HG02610 (cell line): ENCODE results near the gene SH3GL3.

ENCODE experiments used
- ATAC-seq: cut with Tn5 transposase; IDR thresholded peaks from one replicate; pipeline ENCODE4 v1.9.1; 2021; ENCODE audit warnings: mild to moderate bottlenecking, moderate library complexity; ENCODE audit not compliant: unreplicated experiment

Gene SH3GL3

GRCh38 chr15:83610901-83611685 is 164.0 kb downstream of the SH3GL3 start:
- ATAC-seq = no peak

DNA sequence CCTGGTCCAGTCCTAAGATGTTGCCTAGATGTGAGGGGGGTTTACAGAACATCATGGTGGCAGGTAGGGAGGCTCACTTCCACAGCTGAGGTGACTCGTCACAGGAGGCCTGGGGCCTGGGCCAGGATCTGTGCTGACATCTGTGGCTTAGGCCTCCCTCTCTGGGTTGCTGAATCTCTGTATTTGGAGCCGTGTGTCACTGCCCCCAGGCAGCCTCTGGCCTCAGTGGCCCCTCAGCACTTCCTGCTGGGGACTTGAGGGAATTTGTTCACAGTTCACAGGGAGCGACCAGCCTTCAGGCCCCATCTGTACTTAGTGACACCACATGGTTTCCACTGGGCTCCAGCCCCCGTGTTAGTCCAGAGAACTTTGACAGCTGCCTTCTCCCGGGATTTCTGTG is 165.1 kb downstream of the SH3GL3 start:
- no peak for ATAC-seq

GRCh38 chr15:83612898-83613635 is 165.9 kb downstream of the SH3GL3 start:
- ATAC-seq = no peak

DNA sequence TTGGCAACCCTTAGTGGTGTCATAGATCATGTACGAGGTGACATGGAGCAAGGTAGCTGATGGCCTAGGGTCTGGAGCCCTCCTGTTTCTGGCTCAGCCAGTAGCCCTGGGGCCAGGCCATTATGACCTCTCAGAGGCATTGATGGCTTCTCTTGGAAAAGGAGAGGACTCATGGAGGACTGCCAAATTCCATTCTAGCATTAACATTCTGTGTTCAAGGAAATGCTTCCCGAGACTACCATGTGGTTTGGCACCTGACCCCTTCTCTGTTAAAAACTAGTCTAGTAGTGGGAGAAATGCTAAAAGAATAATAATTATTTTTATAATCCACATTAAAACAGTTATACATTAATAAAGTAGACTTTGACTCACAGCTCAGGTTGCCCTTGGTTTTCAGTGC is 166.6 kb downstream of the SH3GL3 start:
- ATAC-seq = no peak

GRCh38 chr15:83616840-83617239 is 169.7 kb downstream of the SH3GL3 start:
- ATAC-seq = no peak

- no peak for ATAC-seq
These were observed 179.1 kb downstream of the SH3GL3 start for GRCh38 chr15:83626171-83626802.

- no peak for ATAC-seq
These were observed 184.4 kb downstream of the SH3GL3 start for GRCh38 chr15:83631534-83631933.

- ATAC-seq = no peak
These were observed 196.1 kb downstream of the SH3GL3 start for GRCh38 chr15:83643201-83643600.

DNA sequence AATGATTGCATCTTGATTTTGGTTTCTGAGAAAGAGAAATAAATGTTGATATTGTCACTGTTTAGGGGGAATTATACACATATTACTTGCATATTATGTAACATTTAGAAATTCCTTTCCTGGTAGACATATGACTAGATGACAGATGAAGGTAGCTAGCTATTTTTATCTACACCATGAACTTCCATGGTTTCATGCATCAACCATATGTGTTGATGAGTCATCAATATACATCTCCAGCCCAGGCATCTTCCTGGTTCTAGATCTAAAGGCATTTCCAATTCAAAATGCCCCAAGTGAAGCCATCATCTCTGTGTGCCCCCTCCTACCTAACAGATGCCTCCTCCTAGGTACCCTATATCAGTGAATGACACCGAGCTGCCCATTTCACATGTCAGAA is 197.3 kb downstream of the SH3GL3 start:
- ATAC-seq = no peak

DNA sequence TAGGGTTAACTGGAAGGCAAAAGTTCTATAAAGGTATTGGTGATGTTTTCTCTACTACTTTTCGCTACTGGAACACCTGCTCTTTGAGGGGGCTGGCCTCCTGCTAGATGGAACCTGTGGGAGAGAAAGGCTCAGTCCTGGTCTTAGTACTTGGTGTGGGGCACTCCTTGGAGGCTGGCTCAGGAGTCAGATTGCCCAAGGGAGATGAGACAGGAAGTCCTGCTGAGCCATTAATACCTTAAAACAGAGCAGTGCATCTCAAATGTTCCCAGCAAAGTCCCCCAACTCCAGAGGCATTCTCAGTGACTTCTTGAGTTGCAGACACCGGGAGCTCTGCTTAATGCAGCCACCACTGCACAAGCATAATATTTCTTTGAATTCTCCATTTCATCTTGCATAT is 203.7 kb downstream of the SH3GL3 start:
- no peak for ATAC-seq

- no peak for ATAC-seq
These were observed 204.4 kb downstream of the SH3GL3 start for GRCh38 chr15:83651541-83651940.

DNA sequence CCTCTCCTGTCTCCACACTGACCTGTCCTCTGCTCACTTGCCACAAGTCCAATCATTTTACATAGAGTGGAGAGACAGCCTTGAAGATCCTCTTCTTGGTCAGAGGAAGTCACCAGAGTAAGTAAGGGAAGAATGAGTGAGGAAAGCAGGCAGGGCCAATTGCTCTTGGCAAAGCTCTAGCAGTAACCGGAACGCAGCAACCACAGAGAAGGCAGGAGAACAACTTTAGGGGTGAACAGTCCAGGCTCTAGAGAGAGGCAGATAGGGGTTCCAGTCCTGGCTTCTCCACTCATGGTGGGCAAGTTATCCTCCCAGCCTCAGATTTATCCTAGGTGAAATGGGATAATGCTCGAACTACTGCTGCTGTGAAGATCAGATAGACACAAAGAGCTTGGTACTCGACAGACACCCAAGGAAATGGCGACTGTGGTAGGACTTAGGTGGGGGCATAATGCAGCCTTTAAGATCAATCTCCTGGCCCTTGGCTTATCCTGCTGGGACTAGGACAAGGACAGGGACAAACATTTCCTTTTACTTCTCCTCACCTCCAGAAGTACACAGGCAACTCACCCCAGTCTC is 205.6 kb downstream of the SH3GL3 start:
- ATAC-seq = no peak

GRCh38 chr15:83653288-83653638 is 206.1 kb downstream of the SH3GL3 start:
- no peak for ATAC-seq

- no peak for ATAC-seq
These were observed 206.7 kb downstream of the SH3GL3 start, which contains the start of gene ADAMTSL3 for GRCh38 chr15:83653639-83654378. Gene ADAMTSL3, plus strand, starts transcription at chr15:83654123. Its CDS starts 1,639 bp downstream, at chr15:83655762.

DNA sequence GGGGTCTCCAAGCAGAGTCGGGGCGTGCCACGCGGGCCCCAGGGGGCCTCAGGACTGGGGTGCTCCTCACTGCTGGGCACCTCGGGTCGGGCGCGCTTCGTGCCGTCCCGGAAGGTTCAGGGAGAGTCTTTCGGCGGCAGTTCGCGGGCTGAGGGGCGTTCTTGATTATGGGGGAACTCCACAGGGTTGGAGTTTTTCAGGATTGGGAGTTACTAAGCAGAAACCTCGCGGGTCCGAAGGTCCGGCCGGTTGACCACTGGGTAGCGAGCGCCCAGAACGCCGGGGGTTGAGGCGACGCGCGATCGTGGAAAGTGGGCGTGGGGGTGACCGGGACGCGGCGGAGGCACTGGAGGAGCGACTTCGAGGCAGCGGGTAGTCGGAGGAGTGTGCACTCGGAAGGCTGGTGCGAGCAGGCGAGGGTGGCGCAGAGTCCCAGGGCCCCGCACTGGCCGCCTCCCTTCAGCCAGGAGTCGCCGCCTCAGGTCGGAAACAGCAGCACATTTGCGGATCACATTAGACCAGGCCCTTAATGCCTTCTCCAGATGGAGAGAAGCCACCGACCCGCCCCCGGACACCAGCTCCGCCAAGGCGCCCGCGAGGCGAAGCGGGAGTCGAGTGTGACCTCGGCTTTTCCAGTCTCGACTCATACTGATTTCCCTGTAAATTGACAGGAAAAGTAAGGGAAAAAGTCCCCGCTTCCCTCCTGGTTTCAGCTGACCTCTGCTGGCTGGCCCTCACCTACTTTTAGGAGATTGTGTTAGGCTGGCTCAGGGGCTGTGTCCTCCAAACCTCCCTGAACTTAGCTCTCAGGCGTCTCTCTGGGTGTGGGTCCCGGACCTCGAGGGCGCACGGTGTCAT is 207.5 kb downstream of the SH3GL3 start:
- no peak for ATAC-seq

GRCh38 chr15:83655237-83655616 is 208.1 kb downstream of the SH3GL3 start:
- ATAC-seq = no peak

- no peak for ATAC-seq
These were observed 209.1 kb downstream of the SH3GL3 start for GRCh38 chr15:83656192-83656591.

- no peak for ATAC-seq
These were observed 209.9 kb downstream of the SH3GL3 start for GRCh38 chr15:83656943-83657528.

- ATAC-seq = no peak
These were observed 210.4 kb downstream of the SH3GL3 start for GRCh38 chr15:83657549-83657948.
